HEK293 (cell line): ENCODE results near the gene PTH1R.

Source experiments
- CTCF ChIP-seq: fragments of 450-650 bp; formaldehyde crosslinking; IDR thresholded peaks from 2 replicates; pipeline ENCODE4 v1.5.1; 2016; ENCODE audit warnings: missing biosample characterization, missing genetic modification characterization
- ZFP37 ChIP-seq: fragments of 450-650 bp; formaldehyde crosslinking; IDR thresholded peaks from 2 replicates; pipeline ENCODE4 v1.5.1; 2016; ENCODE audit warnings: missing biosample characterization, missing genetic modification characterization
- ZSCAN30 ChIP-seq: fragments of 450-650 bp; IDR thresholded peaks from 2 replicates; pipeline ENCODE4 v1.5.1; 2018; ENCODE audit warnings: missing biosample characterization, mild to moderate bottlenecking, missing genetic modification characterization, moderate library complexity

DNA sequence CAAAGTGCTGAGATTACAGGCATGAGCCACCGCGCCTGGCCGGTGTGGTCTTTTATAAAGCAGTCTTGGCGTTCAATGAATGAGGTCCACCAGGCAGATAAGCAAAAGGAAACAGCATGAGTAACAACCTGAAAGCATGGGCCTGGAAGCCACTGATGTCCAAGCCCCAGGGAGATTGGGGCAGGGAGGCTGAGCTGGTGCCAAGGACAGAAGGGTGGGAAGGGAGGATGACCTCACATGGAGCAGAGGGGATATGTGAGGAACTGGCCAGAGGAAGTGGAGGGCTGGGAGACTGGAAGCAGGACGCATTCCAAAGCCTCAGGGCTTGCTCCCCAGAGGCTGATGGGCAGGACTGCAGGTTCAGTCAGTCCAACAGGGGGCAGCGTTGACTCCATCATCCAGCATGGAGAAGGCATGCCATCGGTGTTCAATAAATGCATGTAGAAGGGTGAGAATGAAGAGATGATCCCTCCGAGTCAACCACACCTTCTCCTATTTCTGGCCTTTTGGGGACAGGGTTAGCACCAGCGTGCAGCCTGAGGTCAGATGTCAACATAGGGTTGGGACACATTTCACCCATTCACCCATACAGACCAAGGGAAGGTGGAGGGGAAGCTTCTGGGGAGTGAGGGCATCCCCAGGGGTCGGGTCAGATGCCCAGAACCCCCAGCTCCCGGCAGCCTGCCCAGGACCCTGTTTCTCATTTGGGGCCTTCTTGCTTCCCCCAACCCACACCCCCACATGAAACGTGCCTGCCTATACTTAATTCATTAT is 29.1 kb upstream of the PTH1R start:
- TF ChIP-seq ZSCAN30 (tag by site-specific recombination) (no peak), ZFP37 (tag by site-specific recombination) (no peak), CTCF (tag by site-specific recombination) (peak; percentile 25; the same call in 1 of the 2 replicates)
